Measurements from ENCODE around the gene ANKRD16.
"Not testable (repeated sequence)": the region's sequence is repeated elsewhere in the genome, so short reads cannot be mapped to it uniquely, and the experiment has no call there.

Gene ANKRD16

DNA sequence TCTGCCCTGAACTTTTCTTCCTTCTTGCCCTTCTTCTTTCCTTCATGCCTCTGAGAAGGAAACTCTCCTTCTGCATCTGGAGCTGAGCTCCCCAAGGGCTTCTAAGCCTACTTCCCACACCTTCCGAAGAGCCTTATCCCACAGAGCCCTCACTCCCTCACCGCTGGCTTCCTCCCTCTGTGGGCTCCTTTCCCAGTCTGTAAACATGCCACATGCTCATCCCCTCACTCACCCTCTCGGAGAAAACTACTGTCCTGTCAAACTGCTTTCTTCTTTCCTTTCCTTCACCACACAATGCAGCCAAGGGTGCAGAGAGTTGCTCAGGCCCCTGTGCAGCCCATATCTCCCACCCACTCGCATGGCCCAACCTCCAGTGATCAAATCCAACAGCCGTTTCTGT, 18.1 kb downstream of the ANKRD16 start:
- DNase-seq: no peak

DNA sequence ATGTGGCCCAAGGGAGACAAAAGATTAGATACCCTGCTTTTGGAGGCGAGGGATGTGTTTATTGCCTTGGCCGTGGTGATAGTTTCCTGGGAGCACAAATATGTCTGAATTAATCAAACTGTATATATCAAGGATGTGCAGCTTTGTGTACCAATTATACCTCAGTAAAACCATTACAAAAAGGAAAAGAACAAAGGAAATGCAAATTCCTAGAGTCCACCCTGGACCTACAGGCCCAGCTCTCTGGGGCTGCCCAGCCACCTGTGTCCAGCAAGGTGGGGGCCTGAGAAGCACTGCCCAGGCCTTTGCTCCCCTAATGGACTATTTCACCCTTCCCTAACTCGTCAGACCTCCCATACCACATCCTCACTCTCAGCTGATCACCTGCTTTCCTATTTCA, 20.5 kb downstream of the ANKRD16 start:
- DNase-seq: no peak

DNA sequence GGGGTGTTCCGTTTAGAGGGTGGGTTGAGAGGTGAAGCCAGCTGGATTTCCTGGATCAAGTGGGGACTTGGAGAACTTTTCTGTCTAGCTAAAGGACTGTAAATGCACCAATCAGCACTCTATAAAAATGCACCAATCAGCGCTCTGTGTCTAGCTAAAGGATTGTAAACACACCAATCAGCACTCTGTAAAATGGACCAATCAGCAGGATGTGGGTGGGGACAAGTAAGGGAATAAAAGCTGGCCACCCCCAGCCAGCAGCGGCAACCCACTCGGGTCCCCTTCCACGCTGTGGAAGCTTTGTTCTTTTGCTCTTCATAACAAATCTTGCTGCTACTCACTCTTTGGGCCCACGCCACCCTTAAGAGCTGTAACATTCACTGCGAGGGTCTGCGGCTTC, 21.3 kb downstream of the ANKRD16 start:
- DNase-seq: not testable (repeated sequence)

DNA sequence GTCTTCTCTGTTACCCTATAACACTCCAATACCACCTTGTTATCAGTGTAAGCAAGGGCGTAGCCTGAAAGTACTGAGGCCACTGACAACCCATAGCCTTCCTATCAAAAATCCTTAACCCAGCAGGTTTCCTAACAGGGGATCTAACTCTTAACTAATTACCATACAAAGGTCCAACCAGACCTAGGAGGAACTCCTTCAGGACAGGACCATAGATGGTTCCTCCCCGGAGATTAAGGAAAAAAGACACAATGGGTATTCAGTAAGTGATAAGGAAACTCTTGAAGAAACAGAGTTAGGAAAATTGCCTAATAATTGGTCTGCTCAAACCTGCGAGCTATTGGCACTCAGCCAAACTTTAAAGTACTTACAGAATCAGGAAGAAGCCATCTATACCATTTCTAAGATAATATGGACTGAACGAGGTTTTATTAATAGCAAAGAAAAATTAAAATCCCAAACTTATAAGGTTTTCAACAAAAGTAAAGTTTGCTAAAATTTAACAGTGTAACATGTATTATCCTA, 22.5 kb downstream of the ANKRD16 start:
- not testable (repeated sequence) for DNase-seq

DNA sequence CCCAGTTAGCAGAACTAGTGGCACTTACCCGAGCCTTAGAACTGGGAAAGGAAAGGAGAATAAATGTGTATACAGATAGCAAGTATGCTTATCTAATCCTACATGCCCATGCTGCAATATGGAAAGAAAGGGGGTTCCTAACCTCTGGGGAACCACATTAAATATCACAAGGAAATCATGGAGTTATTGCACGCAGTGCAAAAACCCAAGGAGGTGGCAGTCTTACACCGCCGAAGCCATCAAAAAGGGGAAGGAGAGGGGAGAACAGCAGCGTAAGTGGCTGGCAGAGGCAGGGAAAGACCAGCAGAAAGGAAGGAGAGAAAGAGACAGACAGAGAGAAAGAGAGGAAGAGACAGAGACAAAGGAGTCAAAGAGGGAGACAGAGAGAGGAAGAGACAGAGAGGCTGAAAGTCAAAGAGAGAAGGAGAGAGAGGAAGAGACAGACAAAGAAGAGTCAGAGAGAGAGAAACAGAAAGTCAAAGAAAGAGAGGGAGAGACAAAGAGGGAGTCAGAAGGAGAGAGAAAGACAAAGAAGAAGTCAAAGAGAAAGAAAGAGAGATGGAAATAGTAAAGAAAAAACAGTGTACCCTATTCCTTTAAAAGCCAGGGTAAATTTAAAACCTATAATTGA, 23.1 kb downstream of the ANKRD16 start:
- DNase-seq: not testable (repeated sequence)

- DNase-seq: not testable (repeated sequence)
Observed at GRCh38 chr10:5862981-5863685, 26.6 kb downstream of the ANKRD16 start.

DNA sequence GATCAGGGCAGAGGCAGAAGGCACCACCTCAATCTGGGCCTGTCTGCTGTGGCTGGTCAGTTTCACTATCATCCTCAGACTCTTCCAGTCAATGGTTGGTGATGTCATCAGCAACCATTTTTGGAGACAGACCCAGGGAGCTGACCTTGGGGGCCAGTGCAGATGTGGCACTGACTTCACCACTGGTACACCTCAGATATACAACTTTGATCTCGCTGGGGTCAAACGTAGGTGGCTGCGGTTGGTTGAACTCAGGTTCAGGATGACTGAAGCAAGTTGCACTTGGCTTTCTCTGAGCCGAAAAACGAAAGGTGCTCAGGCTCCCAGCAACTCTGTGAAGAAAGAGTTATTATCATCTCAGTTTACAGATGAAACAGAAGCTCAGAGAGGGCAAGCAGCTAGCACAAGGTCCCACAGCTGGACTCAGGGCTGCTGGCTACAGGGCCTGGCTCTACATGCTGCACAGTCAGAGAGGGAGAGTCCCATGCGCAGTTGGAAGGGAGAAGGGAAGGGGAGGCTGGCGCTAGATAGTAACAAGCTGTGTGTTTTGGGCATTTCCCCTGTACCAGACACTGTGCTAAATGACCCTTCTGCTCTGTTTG, 27.2 kb downstream of the ANKRD16 start:
- DNase-seq: no peak

GRCh38 chr10:5860066-5860465, 29.6 kb downstream of the ANKRD16 start:
- no peak for DNase-seq

DNA sequence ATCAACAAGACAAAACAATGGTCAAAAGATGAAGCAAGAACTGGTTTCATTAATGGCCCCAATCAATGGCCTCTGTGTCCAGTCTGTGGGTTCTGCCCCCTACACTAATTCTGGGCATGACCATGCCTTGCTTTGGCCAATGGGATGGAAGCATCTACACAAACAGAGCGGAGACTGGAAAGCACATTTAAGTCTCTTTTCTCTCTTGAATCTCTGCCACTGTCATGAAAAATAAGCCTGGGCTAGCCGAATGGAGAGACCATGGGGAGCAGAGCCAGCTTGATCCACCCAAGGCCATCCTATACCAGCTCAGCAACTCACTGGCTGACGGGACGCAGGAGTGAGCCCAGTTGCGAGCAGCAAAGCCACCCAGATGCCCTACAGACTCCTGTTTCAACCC, 30.9 kb downstream of the ANKRD16 start:
- DNase-seq: no peak

GRCh38 chr10:5856701-5857004, 33.0 kb downstream of the ANKRD16 start:
- DNase-seq: no peak

GRCh38 chr10:5855979-5856700, 33.6 kb downstream of the ANKRD16 start:
- no peak for DNase-seq

DNA sequence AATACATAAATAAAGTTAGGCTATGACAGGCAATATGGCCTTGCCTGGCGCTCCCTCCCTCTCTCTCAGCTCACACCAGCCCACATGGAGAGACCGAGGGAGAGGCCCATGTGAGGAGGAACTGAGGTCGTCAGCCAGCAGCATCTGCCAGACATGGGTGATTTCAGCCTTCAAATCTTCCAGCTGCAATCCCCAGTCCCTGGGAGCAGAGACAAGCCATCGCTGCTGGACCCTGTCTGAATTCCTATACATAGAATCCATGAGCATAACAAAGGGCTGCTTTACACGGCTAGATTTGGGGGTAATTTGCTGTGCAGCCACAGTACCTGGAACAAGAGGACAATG, 35.6 kb downstream of the ANKRD16 start:
- peak; percentile 42 for DNase-seq

GRCh38 chr10:5846667-5847066, 43.0 kb downstream of the ANKRD16 start:
- DNase-seq: not testable (repeated sequence)

- DNase-seq: no peak
Observed at GRCh38 chr10:5844345-5845055, 45.2 kb downstream of the ANKRD16 start.

DNA sequence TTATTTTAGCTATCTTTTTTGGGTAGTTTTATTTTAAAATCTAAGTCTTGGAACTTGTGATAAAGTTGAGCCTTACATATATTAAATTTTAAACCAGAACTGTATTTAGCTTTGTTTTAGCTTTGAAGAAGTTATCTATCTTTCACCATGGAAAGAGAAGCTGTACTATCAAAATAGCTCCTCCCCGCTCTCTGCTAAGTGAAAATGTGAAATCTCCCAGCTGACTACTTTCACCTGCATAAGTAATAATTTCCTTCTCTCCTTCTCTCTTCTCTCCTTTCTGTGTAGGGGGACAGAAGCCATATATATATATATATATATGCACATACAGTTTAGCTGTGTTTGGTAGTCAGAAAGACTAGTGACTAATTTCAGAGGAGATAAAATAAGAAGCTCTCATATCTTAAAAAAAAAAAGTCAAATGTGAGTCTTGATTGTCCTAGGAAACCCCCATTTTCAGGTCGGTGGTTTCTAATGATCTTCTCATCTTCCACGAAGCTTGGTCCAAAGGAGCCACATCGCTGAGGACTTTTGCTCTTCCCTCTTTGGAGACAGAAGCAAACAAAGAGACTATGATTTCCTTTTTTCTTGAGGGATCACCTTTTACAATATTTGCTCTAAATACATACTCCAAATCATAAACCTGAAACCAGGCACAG, 45.9 kb downstream of the ANKRD16 start:
- DNase-seq: no peak

GRCh38 chr10:5841965-5842364, 47.7 kb downstream of the ANKRD16 start:
- DNase-seq: no peak

GRCh38 chr10:5840314-5841307, 49.1 kb downstream of the ANKRD16 start:
- DNase-seq: peak; percentile 44

GRCh38 chr10:5836181-5836580, 53.5 kb downstream of the ANKRD16 start:
- not testable (repeated sequence) for DNase-seq

DNA sequence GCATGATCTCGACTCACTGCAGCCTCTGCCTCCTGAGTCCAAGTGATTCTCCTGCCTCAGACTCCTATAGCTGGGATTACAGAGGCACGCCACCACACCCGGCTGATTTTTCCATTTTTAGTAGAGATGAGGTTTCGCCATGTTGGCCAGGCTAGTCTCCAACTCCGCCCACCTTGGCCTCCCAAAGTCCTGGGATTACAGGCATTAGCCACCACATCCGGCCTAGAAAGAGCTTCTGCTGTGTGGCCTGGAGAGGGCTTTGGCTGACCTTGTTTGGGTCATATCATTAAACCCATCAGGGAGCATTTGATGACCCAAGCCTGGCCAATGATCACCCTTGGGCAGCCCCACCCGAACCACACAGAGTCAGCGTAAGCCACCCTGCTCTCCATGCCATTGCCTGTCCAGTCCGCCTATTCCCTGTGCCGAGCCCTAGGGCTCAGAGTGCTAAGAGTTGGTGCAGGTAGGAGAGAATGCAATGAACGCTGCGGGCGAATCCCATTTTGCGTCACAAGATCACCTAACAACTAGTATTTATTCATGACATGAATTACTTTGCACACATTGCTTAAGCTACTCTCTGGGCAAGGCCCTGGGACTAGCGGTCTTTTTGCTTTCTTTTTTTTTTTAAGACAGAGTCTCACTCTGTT, 54.1 kb downstream of the ANKRD16 start:
- DNase-seq: no peak

DNA sequence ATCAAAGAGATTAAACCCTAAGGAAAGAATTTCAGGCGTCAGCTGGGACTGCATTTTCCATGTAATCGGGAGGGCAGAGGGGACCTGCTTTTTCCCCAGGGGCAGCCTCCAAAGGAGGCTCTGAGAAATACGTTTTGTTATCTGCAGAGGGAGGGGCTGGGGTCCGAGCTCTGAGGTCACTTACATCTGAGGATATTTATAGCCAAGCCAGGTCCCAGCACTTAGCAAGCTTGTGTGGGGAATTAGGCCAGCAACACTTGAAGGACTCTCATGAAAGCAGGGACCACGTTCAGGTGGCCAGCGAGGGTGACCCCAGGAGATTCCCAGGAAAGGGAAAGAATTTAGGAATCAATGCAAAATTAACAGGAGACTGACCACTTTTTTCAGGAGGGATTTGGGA, 55.9 kb downstream of the ANKRD16 start:
- no peak for DNase-seq

DNA sequence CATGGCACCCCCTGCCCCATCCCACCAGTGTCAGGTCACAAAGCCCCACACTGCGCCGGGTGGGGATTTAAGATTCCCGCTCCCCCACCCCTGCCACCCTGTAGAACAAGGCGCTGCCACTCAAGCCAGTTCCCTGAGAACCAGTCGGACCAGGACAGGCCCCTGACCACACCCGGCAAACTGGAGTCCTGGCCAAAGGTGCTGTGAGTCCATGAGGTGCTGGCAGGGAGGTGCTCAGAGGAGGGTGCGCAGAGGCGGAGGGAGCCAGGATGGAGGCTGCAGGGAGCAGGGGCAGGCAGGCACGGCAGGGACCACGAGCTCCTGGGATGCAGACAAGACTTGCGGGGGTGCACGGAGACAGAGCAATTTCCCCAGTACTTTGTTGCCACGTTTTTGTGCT, 56.7 kb downstream of the ANKRD16 start:
- DNase-seq: no peak

Data from left hindlimb (tissue), 1 donor.